K562 (cell line): Measurements from ENCODE around the gene ZC3H7B. TPM values are rescaled to one million over a fixed set of nuclear protein-coding genes. Genes with fewer than 3 reads are reported as not detected.
A peak's percentile ranks its signal among the peaks of the same experiment; 100 is the strongest.

Experiments
- CEBPB ChIP-seq: fragments of 450-650 bp; IDR thresholded peaks from 2 replicates; pipeline ENCODE4 v1.6.1; 2016; ENCODE audit warnings: missing genetic modification characterization, missing compliant biosample characterization
- DPF2 ChIP-seq: fragments of 450-650 bp; IDR thresholded peaks from 2 replicates; pipeline ENCODE4 v1.6.1; 2016
- FOXJ2 ChIP-seq: fragments of 200-800 bp; sonication (Bioruptor generic); IDR thresholded peaks from 2 replicates; pipeline ENCODE4 v1.6.1; 2016; ENCODE audit warnings: missing genetic modification characterization, missing compliant biosample characterization
- GABPA ChIP-seq: fragments of 200-800 bp; sonication (Bioruptor generic); conservative IDR thresholded peaks from 2 replicates; pipeline ENCODE4 v1.6.1; 2016; ENCODE audit warnings: low read depth, missing genetic modification characterization, missing compliant biosample characterization
- HDAC2 ChIP-seq: fragments of 450-650 bp; IDR thresholded peaks from 2 replicates; pipeline ENCODE4 v1.6.1; 2016; ENCODE audit warnings: mild to moderate bottlenecking
- MCM5 ChIP-seq: fragments of 450-650 bp; IDR thresholded peaks from 2 replicates; pipeline ENCODE4 v1.6.1; 2016; ENCODE audit warnings: low read depth
- MEF2D ChIP-seq: conservative IDR thresholded peaks from 2 replicates; pipeline ENCODE4 v1.6.1; 2016; ENCODE audit warnings: low read depth, missing genetic modification characterization, missing compliant biosample characterization
- MEIS2 ChIP-seq: fragments of 450-650 bp; IDR thresholded peaks from 2 replicates; pipeline ENCODE4 v1.6.1; 2014; ENCODE audit warnings: mild to moderate bottlenecking; ENCODE audit not compliant: partially characterized antibody
- NFRKB ChIP-seq: fragments of 450-650 bp; IDR thresholded peaks from 2 replicates; pipeline ENCODE4 v1.6.1; 2016; ENCODE audit warnings: low read depth
- NR2F6 ChIP-seq: fragments of 450-650 bp; formaldehyde crosslinking; IDR thresholded peaks from 2 replicates; pipeline ENCODE4 v1.4.0; 2020; ENCODE audit warnings: mild to moderate bottlenecking
- POLR2B ChIP-seq: fragments of 450-650 bp; IDR thresholded peaks from 2 replicates; pipeline ENCODE4 v1.6.1; 2018; ENCODE audit warnings: low read depth; ENCODE audit not compliant: partially characterized antibody
- POLR2H ChIP-seq: IDR thresholded peaks from 2 replicates; pipeline ENCODE4 v1.6.1; 2016; ENCODE audit warnings: missing genetic modification characterization, low read depth, mild to moderate bottlenecking, control low read depth, missing compliant biosample characterization, moderate library complexity
- POU5F1 ChIP-seq: fragments of 150-350 bp; IDR thresholded peaks from 2 replicates; pipeline ENCODE4 v1.6.1; 2014; ENCODE audit warnings: borderline replicate concordance, low read length, low read depth, mild to moderate bottlenecking; ENCODE audit not compliant: partially characterized antibody
- RBM22 ChIP-seq: fragments of 200-400 bp; formaldehyde crosslinking; IDR thresholded peaks from 2 replicates; pipeline ENCODE4 v1.6.1; 2018; ENCODE audit warnings: low read length, low read depth; ENCODE audit not compliant: poor library complexity, severe bottlenecking
- SIN3A ChIP-seq, 2 experiments: fragments of 150-350 bp in 1 of 2; IDR thresholded peaks; 2 replicates each; pipeline ENCODE4 v1.6.1; 2011 to 2016; ENCODE audit warnings: borderline replicate concordance in 2 of 2, low read depth in 2 of 2, low read length in 2 of 2, mild to moderate bottlenecking in 2 of 2, moderate library complexity in 2 of 2; ENCODE audit not compliant: control insufficient read depth in 1 of 2
- TAF7 ChIP-seq: fragments of 450-650 bp; IDR thresholded peaks from 2 replicates; pipeline ENCODE4 v1.6.1; 2016; ENCODE audit warnings: missing genetic modification characterization, missing compliant biosample characterization
- TAF9B ChIP-seq: fragments of 450-650 bp; IDR thresholded peaks from 2 replicates; pipeline ENCODE4 v1.6.1; 2018; ENCODE audit warnings: mild to moderate bottlenecking; ENCODE audit not compliant: partially characterized antibody
- ZNF324 ChIP-seq: fragments of 250-450 bp; sonication (Bioruptor Pico); IDR thresholded peaks from 2 replicates; pipeline ENCODE4 v1.4.0; 2020; ENCODE audit warnings: mild to moderate bottlenecking
- ZNF644 ChIP-seq: fragments of 200-800 bp; sonication (Bioruptor generic); IDR thresholded peaks from 2 replicates; pipeline ENCODE4 v1.6.1; 2016; ENCODE audit warnings: low read depth, missing genetic modification characterization, missing compliant biosample characterization
- polyA plus RNA-seq, 8 experiments: library from polyadenylated mRNA; depleted of rRNA in 4 of 8; stranded (reverse) in 5 of 8; unstranded in 3 of 8; fragments of >200 nt; fragmentation: Nextera tagmentation in 2 of 8; fragmentation: Illumina TruSeq in 1 of 8; extraction: Ambion mirVana in 2 of 8; extraction: Trizol in 1 of 8; gene quantifications; 2 replicates each; pipeline versions ENCODE4 v1.2.1 to v1.2.3, GENCODE V29; 2011 to 2014; ENCODE audit warnings: inconsistent platforms in 1 of 8, missing spikeins in 1 of 8
- total RNA-seq, 7 experiments: library from RNA; depleted of rRNA in 6 of 7; stranded (reverse); fragments of >200 nt in 6 of 7; fragmentation: Illumina TruSeq in 2 of 7; extraction: Trizol in 2 of 7; gene quantifications; 2 replicates each; pipeline versions ENCODE4 v1.2.1 to v1.2.3, GENCODE V29; 2011 to 2021; ENCODE audit warnings: low replicate concordance in 1 of 7
- TF ChIP-seq, protein P1 (sequence below), 2 experiments: fragments of 450-650 bp; IDR thresholded peaks; 2 replicates each; pipeline ENCODE4 v1.6.1; 2018; ENCODE audit warnings: mild to moderate bottlenecking in 2 of 2, low read depth in 1 of 2; ENCODE audit not compliant: partially characterized antibody in 2 of 2
- TF ChIP-seq, protein P2 (sequence below): fragments of 450-650 bp; IDR thresholded peaks from 2 replicates; pipeline ENCODE4 v1.6.1; 2016; ENCODE audit warnings: borderline replicate concordance
- TF ChIP-seq, protein P3 (sequence below): fragments of 250-450 bp; sonication (Bioruptor Pico); IDR thresholded peaks from 2 replicates; pipeline ENCODE4 v1.9.0; 2021; ENCODE audit warnings: mild to moderate bottlenecking

Gene ZC3H7B
- total and polyA plus RNA-seq, 9 of the 15 experiments (the other 6 are each of a cell fraction or from before 2014, with no cell fraction given), result 0.07 to 49.8 (median 26.8) TPM

DNA sequence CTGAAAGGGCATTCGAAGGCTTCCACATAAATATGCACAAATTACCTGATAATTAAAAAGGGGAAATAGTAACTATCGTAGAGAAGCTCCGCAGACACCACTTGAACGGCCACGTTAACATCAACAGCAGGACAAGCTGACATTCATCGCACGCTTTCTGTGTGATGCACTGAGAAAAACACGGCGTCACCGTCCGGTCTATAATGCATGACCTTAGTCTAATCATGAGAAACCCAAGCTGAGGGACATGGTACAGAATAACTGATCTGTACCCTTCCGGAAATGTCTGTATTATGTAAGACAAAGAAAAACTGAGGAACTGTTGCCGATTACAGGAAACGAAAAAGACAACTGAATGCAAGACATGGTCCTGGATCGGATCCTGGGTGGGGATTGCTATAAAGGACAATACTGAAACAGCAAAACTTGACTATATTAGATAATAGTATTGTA, 14.7 kb upstream of the ZC3H7B start (continued):
- TF ChIP-seq, protein P1, sequence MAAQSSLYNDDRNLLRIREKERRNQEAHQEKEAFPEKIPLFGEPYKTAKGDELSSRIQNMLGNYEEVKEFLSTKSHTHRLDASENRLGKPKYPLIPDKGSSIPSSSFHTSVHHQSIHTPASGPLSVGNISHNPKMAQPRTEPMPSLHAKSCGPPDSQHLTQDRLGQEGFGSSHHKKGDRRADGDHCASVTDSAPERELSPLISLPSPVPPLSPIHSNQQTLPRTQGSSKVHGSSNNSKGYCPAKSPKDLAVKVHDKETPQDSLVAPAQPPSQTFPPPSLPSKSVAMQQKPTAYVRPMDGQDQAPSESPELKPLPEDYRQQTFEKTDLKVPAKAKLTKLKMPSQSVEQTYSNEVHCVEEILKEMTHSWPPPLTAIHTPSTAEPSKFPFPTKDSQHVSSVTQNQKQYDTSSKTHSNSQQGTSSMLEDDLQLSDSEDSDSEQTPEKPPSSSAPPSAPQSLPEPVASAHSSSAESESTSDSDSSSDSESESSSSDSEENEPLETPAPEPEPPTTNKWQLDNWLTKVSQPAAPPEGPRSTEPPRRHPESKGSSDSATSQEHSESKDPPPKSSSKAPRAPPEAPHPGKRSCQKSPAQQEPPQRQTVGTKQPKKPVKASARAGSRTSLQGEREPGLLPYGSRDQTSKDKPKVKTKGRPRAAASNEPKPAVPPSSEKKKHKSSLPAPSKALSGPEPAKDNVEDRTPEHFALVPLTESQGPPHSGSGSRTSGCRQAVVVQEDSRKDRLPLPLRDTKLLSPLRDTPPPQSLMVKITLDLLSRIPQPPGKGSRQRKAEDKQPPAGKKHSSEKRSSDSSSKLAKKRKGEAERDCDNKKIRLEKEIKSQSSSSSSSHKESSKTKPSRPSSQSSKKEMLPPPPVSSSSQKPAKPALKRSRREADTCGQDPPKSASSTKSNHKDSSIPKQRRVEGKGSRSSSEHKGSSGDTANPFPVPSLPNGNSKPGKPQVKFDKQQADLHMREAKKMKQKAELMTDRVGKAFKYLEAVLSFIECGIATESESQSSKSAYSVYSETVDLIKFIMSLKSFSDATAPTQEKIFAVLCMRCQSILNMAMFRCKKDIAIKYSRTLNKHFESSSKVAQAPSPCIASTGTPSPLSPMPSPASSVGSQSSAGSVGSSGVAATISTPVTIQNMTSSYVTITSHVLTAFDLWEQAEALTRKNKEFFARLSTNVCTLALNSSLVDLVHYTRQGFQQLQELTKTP (IDR thresholded peaks at IDR 0.05; ENCODE audit: low read depth in 1 of 2, partially characterized antibody in 2 of 2), result peak in 1 of 2 experiments; percentile 14
- TF ChIP-seq TAF9B, result peak; percentile 33
- 0 out of 2 replicates have a peak, but pooled peaks have one; percentile 20 for TF ChIP-seq CEBPB
- no peak for TF ChIP-seq ZNF324
- TF ChIP-seq, protein P2, sequence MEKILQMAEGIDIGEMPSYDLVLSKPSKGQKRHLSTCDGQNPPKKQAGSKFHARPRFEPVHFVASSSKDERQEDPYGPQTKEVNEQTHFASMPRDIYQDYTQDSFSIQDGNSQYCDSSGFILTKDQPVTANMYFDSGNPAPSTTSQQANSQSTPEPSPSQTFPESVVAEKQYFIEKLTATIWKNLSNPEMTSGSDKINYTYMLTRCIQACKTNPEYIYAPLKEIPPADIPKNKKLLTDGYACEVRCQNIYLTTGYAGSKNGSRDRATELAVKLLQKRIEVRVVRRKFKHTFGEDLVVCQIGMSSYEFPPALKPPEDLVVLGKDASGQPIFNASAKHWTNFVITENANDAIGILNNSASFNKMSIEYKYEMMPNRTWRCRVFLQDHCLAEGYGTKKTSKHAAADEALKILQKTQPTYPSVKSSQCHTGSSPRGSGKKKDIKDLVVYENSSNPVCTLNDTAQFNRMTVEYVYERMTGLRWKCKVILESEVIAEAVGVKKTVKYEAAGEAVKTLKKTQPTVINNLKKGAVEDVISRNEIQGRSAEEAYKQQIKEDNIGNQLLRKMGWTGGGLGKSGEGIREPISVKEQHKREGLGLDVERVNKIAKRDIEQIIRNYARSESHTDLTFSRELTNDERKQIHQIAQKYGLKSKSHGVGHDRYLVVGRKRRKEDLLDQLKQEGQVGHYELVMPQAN, result peak; percentile 62; the same call in 1 of the 2 replicates
- no peak for TF ChIP-seq POU5F1
- peak; percentile 18 for TF ChIP-seq MEIS2
- no peak for TF ChIP-seq MEF2D (tag)
- TF ChIP-seq, protein P3, sequence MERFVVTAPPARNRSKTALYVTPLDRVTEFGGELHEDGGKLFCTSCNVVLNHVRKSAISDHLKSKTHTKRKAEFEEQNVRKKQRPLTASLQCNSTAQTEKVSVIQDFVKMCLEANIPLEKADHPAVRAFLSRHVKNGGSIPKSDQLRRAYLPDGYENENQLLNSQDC (CRISPR knock-in tag), result 0 out of 2 replicates have a peak, but pooled peaks have one; percentile 31
- TF ChIP-seq SIN3A (IDR thresholded peaks at IDR 0.05; ENCODE audit: borderline replicate concordance in 2 of 2, control insufficient read depth in 1 of 2, low read depth in 2 of 2, low read length in 2 of 2), result no peak
- TF ChIP-seq GABPA (tag), result peak; percentile 80
- peak; percentile 21; the same call in 1 of the 2 replicates for TF ChIP-seq HDAC2
- no peak for TF ChIP-seq ZNF644 (tag)
- no peak for TF ChIP-seq RBM22
- TF ChIP-seq DPF2, result peak; percentile 72
- 0 out of 2 replicates have a peak, but pooled peaks have one; percentile 5 for TF ChIP-seq NFRKB
- TF ChIP-seq MCM5, result no peak
- peak; percentile 48; the same call in 1 of the 2 replicates for TF ChIP-seq FOXJ2 (tag)
- no peak for TF ChIP-seq NR2F6 (CRISPR knock-in tag)
- 0 out of 2 replicates have a peak, but pooled peaks have one; percentile 20 for TF ChIP-seq TAF7
- peak; percentile 75; the same call in 1 of the 2 replicates for TF ChIP-seq POLR2H (tag)
- peak; percentile 5 for TF ChIP-seq POLR2B
